KBM-7 (cell line): ENCODE measurements around the gene ARMH3.
"Not testable (repeated sequence)": the region's sequence is repeated elsewhere in the genome, so short reads cannot be mapped to it uniquely, and the experiment has no call there.

Source experiments
- DNase-seq: peaks from one replicate; pipeline ENCODE4 v3.0.0-alpha.2; 2015
- in situ Hi-C: fragments of 300-500 bp; cut with MboI; formaldehyde crosslinking; loops from 2 replicates; pipeline ENCODE4 v1.14.3; 2020; ENCODE audit warnings: low sequenced_read_pairs, low pct_unique_long_range_greater_than_20kb, mixed read lengths

The ARMH3 gene

GRCh38 chr10:102059987-102060386, 4.0 kb upstream of the ARMH3 start:
- in situ Hi-C loops: no loop called here
- DNase-seq: no peak

- DNase-seq: peak; percentile 62
- in situ Hi-C loops: not testable (repeated sequence)
These were observed 909 bp downstream of the ARMH3 start for GRCh38 chr10:102054881-102055646.

GRCh38 chr10:102046095-102046494, 9.9 kb downstream of the ARMH3 start:
- DNase-seq: no peak
- in situ Hi-C loops: no loop called here

- in situ Hi-C loops: no loop called here
- no peak for DNase-seq
These were observed 10.7 kb downstream of the ARMH3 start for GRCh38 chr10:102045292-102045691.

- in situ Hi-C loops: no loop called here
- DNase-seq: peak; percentile 30
These were observed 15.5 kb downstream of the ARMH3 start for GRCh38 chr10:102040305-102041050.

GRCh38 chr10:102038410-102038809, 17.6 kb downstream of the ARMH3 start:
- in situ Hi-C loops: no loop called here
- DNase-seq: no peak

- in situ Hi-C loops, DNase-seq: not testable (repeated sequence)
These were observed 20.2 kb downstream of the ARMH3 start for GRCh38 chr10:102035807-102036206.

- in situ Hi-C loops: no loop called here
- DNase-seq: no peak
These were observed 22.2 kb downstream of the ARMH3 start for GRCh38 chr10:102033787-102034186.

- in situ Hi-C loops: no loop called here
- DNase-seq: no peak
These were observed 28.7 kb downstream of the ARMH3 start for GRCh38 chr10:102027261-102027660.

GRCh38 chr10:102024799-102025198, 31.2 kb downstream of the ARMH3 start:
- in situ Hi-C loops: no loop called here

GRCh38 chr10:102020938-102021337, 35.0 kb downstream of the ARMH3 start:
- no peak for DNase-seq
- in situ Hi-C loops: no loop called here

More at GRCh38 chr10:102024799-102025198, 31.2 kb downstream of the ARMH3 start:
- peak; percentile 65 for DNase-seq

GRCh38 chr10:102017295-102017694, 38.7 kb downstream of the ARMH3 start:
- DNase-seq: no peak
- in situ Hi-C loops: no loop called here

- in situ Hi-C loops: no loop called here
- no peak for DNase-seq
These were observed 39.6 kb downstream of the ARMH3 start for GRCh38 chr10:102016416-102016815.

GRCh38 chr10:102010961-102011360, 45.0 kb downstream of the ARMH3 start:
- in situ Hi-C loops: no loop called here
- DNase-seq: peak; percentile 32

GRCh38 chr10:102009801-102010425, 46.1 kb downstream of the ARMH3 start:
- in situ Hi-C loops: no loop called here
- DNase-seq: peak; percentile 76

- peak; percentile 63 for DNase-seq
- in situ Hi-C loops: no loop called here
These were observed 48.2 kb downstream of the ARMH3 start for GRCh38 chr10:102007796-102008195.

- in situ Hi-C loops, DNase-seq: not testable (repeated sequence)
These were observed 48.9 kb downstream of the ARMH3 start for GRCh38 chr10:102007031-102007430.

GRCh38 chr10:102004376-102004775, 51.6 kb downstream of the ARMH3 start:
- in situ Hi-C loops: no loop called here
- DNase-seq: no peak

- in situ Hi-C loops: no loop called here
- no peak for DNase-seq
These were observed 52.4 kb downstream of the ARMH3 start for GRCh38 chr10:102003541-102003940.

GRCh38 chr10:102001435-102002068, 54.4 kb downstream of the ARMH3 start:
- in situ Hi-C loops: no loop called here
- no peak for DNase-seq
